HEK293 (cell line): ENCODE data around the gene ZDHHC14.
A peak's percentile ranks its signal among the peaks of the same experiment; 100 is the strongest.

ENCODE experiments used
- CTCF ChIA-PET: fragments of 350-600 bp; formaldehyde crosslinking; extraction: SDS; loops from one replicate; lab custom pipeline; 2021; ENCODE audit warnings: antibody characterized with exemption; lab: Yijun Ruan, JAX
- POLR2A ChIA-PET: fragments of 300-600 bp; formaldehyde crosslinking; extraction: SDS; loops from one replicate; lab custom pipeline; 2020; ENCODE audit warnings: antibody characterized with exemption, inconsistent platforms; lab: Yijun Ruan, JAX
- H3K27ac ChIP-seq: fragments of 200-500 bp; sonication (Bioruptor generic); 2 replicates; pipeline ENCODE4 v1.5.1; 2014; ENCODE audit warnings: low read depth, low read length, control low read depth, inconsistent platforms; ENCODE audit errors: extremely low read depth
- H3K36me3 ChIP-seq, 2 experiments: fragments of 200-500 bp in 1 of 2; sonication (Bioruptor generic) in 1 of 2; 1 replicate in 1 of 2; 2 replicates in 1 of 2; pipeline ENCODE4 v1.5.1; 2014 to 2017; ENCODE audit warnings: inconsistent platforms in 2 of 2, low read length in 2 of 2; ENCODE audit not compliant: control insufficient read depth in 2 of 2, insufficient read depth in 1 of 2
- H3K4me1 ChIP-seq: fragments of 200-500 bp; sonication (Bioruptor generic); 2 replicates; pipeline ENCODE4 v1.5.1; 2014; ENCODE audit warnings: mild to moderate bottlenecking, low read length, inconsistent platforms; ENCODE audit not compliant: control insufficient read depth, insufficient read depth
- H3K4me3 ChIP-seq: 2 replicates; pipeline ENCODE4 v1.5.1; 2011; ENCODE audit warnings: low read depth, mild to moderate bottlenecking, control low read depth, low read length, moderate library complexity
- H3K9me3 ChIP-seq: fragments of 200-500 bp; sonication (Bioruptor generic); 2 replicates; pipeline ENCODE4 v1.5.1; 2014; ENCODE audit warnings: low read depth, low read length, inconsistent platforms; ENCODE audit not compliant: control insufficient read depth, insufficient read depth
- HOXC10 ChIP-seq: sonication (generic); formaldehyde crosslinking; IDR thresholded peaks from 2 replicates; pipeline ENCODE4 v1.8.1; 2023; ENCODE audit warnings: mild to moderate bottlenecking, missing genetic modification reagents
- KLF8 ChIP-seq: fragments of 450-650 bp; formaldehyde crosslinking; IDR thresholded peaks from 2 replicates; pipeline ENCODE4 v1.5.1; 2016; ENCODE audit warnings: missing biosample characterization, missing genetic modification characterization
- ZBTB1 ChIP-seq: fragments of 450-650 bp; formaldehyde crosslinking; IDR thresholded peaks from 2 replicates; pipeline ENCODE4 v1.5.1; 2016; ENCODE audit warnings: missing biosample characterization, missing genetic modification characterization
- ZIC2 ChIP-seq: fragments of 450-650 bp; formaldehyde crosslinking; IDR thresholded peaks from 2 replicates; pipeline ENCODE4 v1.5.1; 2016; ENCODE audit warnings: missing biosample characterization, missing genetic modification characterization
- ZNF121 ChIP-seq: fragments of 450-650 bp; formaldehyde crosslinking; IDR thresholded peaks from 2 replicates; pipeline ENCODE4 v1.5.1; 2016; ENCODE audit warnings: missing biosample characterization, missing genetic modification characterization
- ZNF132 ChIP-seq: fragments of 450-650 bp; formaldehyde crosslinking; IDR thresholded peaks from 2 replicates; pipeline ENCODE4 v1.5.1; 2017; ENCODE audit warnings: missing biosample characterization, missing genetic modification characterization, borderline replicate concordance
- ZNF169 ChIP-seq: fragments of 450-650 bp; formaldehyde crosslinking; IDR thresholded peaks from 2 replicates; pipeline ENCODE4 v1.5.1; 2016; ENCODE audit warnings: missing biosample characterization, missing genetic modification characterization
- ZNF184 ChIP-seq: fragments of 450-650 bp; IDR thresholded peaks from 2 replicates; pipeline ENCODE4 v1.5.1; 2018; ENCODE audit warnings: missing biosample characterization, mild to moderate bottlenecking, missing genetic modification characterization
- ZNF24 ChIP-seq: fragments of 450-650 bp; formaldehyde crosslinking; IDR thresholded peaks from 2 replicates; pipeline ENCODE4 v1.5.1; 2016; ENCODE audit warnings: missing biosample characterization, missing genetic modification characterization
- ZNF292 ChIP-seq: fragments of 450-650 bp; formaldehyde crosslinking; IDR thresholded peaks from 2 replicates; pipeline ENCODE4 v1.5.1; 2016; ENCODE audit warnings: low read depth, missing biosample characterization, missing genetic modification characterization, borderline replicate concordance
- ZNF391 ChIP-seq: fragments of 450-650 bp; formaldehyde crosslinking; IDR thresholded peaks from 2 replicates; pipeline ENCODE4 v1.5.1; 2016; ENCODE audit warnings: low read depth, missing biosample characterization, missing genetic modification characterization, borderline replicate concordance
- ZNF433 ChIP-seq: fragments of 450-650 bp; formaldehyde crosslinking; IDR thresholded peaks from 2 replicates; pipeline ENCODE4 v1.5.1; 2016; ENCODE audit warnings: missing biosample characterization, missing genetic modification characterization, low read depth
- ZNF473 ChIP-seq: fragments of 450-650 bp; formaldehyde crosslinking; IDR thresholded peaks from 2 replicates; pipeline ENCODE4 v1.5.1; 2017; ENCODE audit warnings: missing biosample characterization, missing genetic modification characterization
- ZNF530 ChIP-seq: fragments of 450-650 bp; formaldehyde crosslinking; IDR thresholded peaks from 2 replicates; pipeline ENCODE4 v1.5.1; 2016; ENCODE audit warnings: low read depth, missing biosample characterization, missing genetic modification characterization
- ZNF610 ChIP-seq: fragments of 450-650 bp; formaldehyde crosslinking; IDR thresholded peaks from 2 replicates; pipeline ENCODE4 v1.5.1; 2016; ENCODE audit warnings: missing biosample characterization, missing genetic modification characterization, borderline replicate concordance
- ZNF768 ChIP-seq: fragments of 450-650 bp; formaldehyde crosslinking; IDR thresholded peaks from 2 replicates; pipeline ENCODE4 v1.5.1; 2018; ENCODE audit warnings: missing biosample characterization, mild to moderate bottlenecking, missing genetic modification characterization
- TF ChIP-seq, protein P1 (sequence below): fragments of 450-650 bp; formaldehyde crosslinking; optimal IDR thresholded peaks from 2 replicates; pipeline ENCODE3; 2016; ENCODE audit warnings: missing biosample characterization, mild to moderate bottlenecking, missing genetic modification characterization
- TF ChIP-seq, protein P2 (sequence below): sonication (generic); formaldehyde crosslinking; IDR thresholded peaks from 2 replicates; pipeline ENCODE4 v1.8.1; 2022; ENCODE audit warnings: mild to moderate bottlenecking, moderate library complexity, missing genetic modification reagents
- TF ChIP-seq, protein P3 (sequence below): fragments of 450-650 bp; formaldehyde crosslinking; IDR thresholded peaks from 2 replicates; pipeline ENCODE4; 2016; ENCODE audit warnings: missing biosample characterization, missing genetic modification characterization
- TF ChIP-seq, protein P4 (sequence below): fragments of 450-650 bp; formaldehyde crosslinking; IDR thresholded peaks from 2 replicates; pipeline ENCODE4 v1.5.1; 2016; ENCODE audit warnings: missing biosample characterization, missing genetic modification characterization

The ZDHHC14 gene

DNA sequence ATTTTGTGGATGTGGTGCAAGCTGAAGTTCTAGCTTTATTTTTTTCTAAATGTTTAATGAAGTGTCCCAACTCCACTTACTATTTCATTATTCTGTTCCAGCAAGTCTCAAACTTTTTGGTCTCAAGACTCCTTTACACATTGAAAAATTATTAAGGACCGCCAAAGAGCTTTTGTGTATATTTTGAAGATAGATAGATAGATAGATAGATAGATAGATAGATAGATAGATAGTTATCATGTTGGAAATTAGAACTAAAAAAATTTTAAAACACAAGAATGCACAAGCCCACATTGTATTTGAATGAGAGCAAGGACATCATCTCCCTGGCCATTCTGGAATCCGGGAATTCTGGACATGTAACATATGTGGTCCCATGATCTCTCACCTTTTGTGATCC, 260.8 kb downstream of the ZDHHC14 start (continued):
- TF ChIP-seq, protein P1, sequence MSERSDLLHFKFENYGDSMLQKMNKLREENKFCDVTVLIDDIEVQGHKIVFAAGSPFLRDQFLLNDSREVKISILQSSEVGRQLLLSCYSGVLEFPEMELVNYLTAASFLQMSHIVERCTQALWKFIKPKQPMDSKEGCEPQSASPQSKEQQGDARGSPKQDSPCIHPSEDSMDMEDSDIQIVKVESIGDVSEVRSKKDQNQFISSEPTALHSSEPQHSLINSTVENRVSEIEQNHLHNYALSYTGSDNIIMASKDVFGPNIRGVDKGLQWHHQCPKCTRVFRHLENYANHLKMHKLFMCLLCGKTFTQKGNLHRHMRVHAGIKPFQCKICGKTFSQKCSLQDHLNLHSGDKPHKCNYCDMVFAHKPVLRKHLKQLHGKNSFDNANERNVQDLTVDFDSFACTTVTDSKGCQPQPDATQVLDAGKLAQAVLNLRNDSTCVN = no peak
- TF ChIP-seq ZNF169 (tag by site-specific recombination) = no peak

DNA sequence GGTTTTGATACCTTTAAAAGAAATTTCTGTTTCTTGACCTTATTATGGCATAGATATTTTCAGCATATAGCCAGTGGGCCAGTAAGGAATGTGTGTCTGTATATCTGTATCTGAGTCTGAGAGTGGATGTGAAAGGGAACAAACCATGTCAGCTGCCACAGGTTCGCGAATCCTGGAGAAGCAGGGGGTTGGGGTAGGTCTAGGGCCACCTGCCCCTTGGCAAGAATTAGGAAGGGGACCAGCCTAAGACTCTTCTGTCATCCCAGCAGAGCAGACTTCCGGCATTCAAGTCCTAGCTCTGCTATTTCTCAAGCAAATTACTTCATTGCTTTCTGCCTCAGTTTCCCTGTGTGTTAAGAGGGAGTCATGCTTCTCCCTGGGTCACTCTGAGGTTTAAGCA, 261.7 kb downstream of the ZDHHC14 start:
- POLR2A ChIA-PET = interaction anchor here (0.7 kb wide), 1 partner anchor 14 kb away, joined by 4 read pairs; no protein-coding TSS in a partner anchor
- H3K4me1 ChIP-seq = no peaks in the 10 kb centered on the region
- no peak overlapping the region for H3K4me3 ChIP-seq
- peaks cover 0 to 3% of the 10 kb centered on the region in 2 experiments; a peak in 1 of 3 replicates for H3K36me3 ChIP-seq
- TF ChIP-seq, protein P2, sequence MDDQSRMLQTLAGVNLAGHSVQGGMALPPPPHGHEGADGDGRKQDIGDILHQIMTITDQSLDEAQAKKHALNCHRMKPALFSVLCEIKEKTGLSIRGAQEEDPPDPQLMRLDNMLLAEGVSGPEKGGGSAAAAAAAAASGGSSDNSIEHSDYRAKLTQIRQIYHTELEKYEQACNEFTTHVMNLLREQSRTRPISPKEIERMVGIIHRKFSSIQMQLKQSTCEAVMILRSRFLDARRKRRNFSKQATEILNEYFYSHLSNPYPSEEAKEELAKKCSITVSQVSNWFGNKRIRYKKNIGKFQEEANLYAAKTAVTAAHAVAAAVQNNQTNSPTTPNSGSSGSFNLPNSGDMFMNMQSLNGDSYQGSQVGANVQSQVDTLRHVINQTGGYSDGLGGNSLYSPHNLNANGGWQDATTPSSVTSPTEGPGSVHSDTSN (CRISPR knock-in tag) = no peak
- TF ChIP-seq ZNF530 (tag by site-specific recombination) (no peak), ZNF610 (tag by site-specific recombination) (no peak), KLF8 (tag by site-specific recombination) (no peak), ZNF24 (tag by site-specific recombination) (no peak), ZNF121 (tag by site-specific recombination) (no peak), ZNF433 (tag by site-specific recombination) (no peak), ZBTB1 (tag by site-specific recombination) (no peak), ZNF132 (tag by site-specific recombination) (no peak), ZNF184 (tag by site-specific recombination) (no peak), ZNF292 (no peak), HOXC10 (CRISPR knock-in tag) (no peak), ZNF768 (no peak), ZNF391 (tag by site-specific recombination) (no peak)
- TF ChIP-seq, protein P3, sequence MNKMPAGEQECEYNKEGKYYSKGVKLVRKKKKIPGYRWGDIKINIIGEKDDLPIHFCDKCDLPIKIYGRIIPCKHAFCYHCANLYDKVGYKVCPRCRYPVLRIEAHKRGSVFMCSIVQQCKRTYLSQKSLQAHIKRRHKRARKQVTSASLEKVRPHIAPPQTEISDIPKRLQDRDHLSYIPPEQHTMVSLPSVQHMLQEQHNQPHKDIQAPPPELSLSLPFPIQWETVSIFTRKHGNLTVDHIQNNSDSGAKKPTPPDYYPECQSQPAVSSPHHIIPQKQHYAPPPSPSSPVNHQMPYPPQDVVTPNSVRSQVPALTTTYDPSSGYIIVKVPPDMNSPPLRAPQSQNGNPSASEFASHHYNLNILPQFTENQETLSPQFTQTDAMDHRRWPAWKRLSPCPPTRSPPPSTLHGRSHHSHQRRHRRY (tag by site-specific recombination) = no peak
- TF ChIP-seq, all 188 proteins: peak for 0
- no peaks in the 10 kb centered on the region for H3K9me3 ChIP-seq
- no peak overlapping the region for H3K27ac ChIP-seq
- CTCF ChIA-PET = interaction anchor here (0.7 to 1.7 kb wide), 3 partner anchors 24 to 226 kb away, joined by 5 read pairs; no protein-coding TSS in a partner anchor

DNA sequence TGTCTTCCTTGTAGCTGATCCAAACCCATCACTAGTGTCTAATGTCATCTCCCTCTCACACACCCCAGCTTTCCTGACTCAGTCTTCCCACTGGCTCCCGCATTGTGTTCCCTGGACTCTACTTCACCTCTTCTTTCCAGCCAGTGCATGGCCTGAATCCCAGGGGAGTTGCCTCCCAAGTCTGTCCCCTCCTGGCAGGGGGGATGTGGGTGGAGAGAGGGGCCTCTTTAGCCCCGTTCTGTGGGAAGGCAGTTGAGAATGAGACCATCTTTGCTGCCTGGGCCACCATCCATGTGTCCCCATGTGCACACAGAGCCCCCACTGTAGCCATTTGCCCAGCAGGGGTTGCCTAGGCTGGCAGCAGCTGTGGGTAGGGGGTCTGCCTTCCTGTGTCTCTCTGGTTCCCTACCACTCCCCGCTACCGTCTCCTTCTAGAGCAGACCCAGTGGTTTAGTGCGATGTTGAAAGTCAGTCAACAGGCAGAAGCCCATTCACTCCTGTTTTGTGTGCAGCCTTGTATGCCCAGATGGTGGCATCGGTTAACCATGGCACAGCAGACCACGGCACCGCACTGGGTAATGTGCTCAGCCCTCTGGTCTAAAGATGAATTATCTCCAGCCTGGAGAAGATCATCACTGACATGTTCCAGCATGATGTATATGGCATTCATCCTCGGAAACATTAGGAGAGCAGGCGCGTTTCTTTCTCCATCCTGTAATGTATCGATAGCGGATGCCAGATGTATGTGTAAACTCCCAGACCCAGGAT, 263.2 kb downstream of the ZDHHC14 start:
- Histone ChIP-seq H3K9me3 (no peaks in the 10 kb centered on the region), H3K4me1 (peaks cover 9% of the 10 kb centered on the region; the same call in 1 of the 2 replicates)
- TF ChIP-seq ZIC2 (tag by site-specific recombination) = peak; percentile 63
- no peak for TF ChIP-seq ZNF473 (tag by site-specific recombination)
- TF ChIP-seq, protein P4, sequence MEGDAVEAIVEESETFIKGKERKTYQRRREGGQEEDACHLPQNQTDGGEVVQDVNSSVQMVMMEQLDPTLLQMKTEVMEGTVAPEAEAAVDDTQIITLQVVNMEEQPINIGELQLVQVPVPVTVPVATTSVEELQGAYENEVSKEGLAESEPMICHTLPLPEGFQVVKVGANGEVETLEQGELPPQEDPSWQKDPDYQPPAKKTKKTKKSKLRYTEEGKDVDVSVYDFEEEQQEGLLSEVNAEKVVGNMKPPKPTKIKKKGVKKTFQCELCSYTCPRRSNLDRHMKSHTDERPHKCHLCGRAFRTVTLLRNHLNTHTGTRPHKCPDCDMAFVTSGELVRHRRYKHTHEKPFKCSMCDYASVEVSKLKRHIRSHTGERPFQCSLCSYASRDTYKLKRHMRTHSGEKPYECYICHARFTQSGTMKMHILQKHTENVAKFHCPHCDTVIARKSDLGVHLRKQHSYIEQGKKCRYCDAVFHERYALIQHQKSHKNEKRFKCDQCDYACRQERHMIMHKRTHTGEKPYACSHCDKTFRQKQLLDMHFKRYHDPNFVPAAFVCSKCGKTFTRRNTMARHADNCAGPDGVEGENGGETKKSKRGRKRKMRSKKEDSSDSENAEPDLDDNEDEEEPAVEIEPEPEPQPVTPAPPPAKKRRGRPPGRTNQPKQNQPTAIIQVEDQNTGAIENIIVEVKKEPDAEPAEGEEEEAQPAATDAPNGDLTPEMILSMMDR (tag by site-specific recombination) = peak; percentile 77
- TF ChIP-seq, all 188 proteins: peak for 2
- Histone ChIP-seq H3K4me3 (no peak overlapping the region), H3K27ac (no peak overlapping the region), H3K36me3 (peaks cover 0 to 3% of the 10 kb centered on the region in 2 experiments; a peak in 1 of 3 replicates)
- CTCF ChIA-PET = interaction anchor here (1.7 kb wide), 1 partner anchor 24 kb away, joined by 5 read pairs; no protein-coding TSS in a partner anchor
- POLR2A ChIA-PET = no interaction called here
